VCaP (cell line): ENCODE results near the gene ITPR1.

Source experiments
- H3K27ac ChIP-seq: fragments of 450-650 bp; 2 replicates; pipeline ENCODE4 v1.5.1; 2017
- TF ChIP-seq, protein P1 (sequence below): fragments of 450-650 bp; conservative IDR thresholded peaks from 2 replicates; pipeline ENCODE4 v1.5.1; 2017; ENCODE audit warnings: mild to moderate bottlenecking, moderate library complexity

Gene ITPR1

GRCh38 chr3:4601892-4602291, 108.7 kb downstream of the ITPR1 start:
- TF ChIP-seq, protein P1, sequence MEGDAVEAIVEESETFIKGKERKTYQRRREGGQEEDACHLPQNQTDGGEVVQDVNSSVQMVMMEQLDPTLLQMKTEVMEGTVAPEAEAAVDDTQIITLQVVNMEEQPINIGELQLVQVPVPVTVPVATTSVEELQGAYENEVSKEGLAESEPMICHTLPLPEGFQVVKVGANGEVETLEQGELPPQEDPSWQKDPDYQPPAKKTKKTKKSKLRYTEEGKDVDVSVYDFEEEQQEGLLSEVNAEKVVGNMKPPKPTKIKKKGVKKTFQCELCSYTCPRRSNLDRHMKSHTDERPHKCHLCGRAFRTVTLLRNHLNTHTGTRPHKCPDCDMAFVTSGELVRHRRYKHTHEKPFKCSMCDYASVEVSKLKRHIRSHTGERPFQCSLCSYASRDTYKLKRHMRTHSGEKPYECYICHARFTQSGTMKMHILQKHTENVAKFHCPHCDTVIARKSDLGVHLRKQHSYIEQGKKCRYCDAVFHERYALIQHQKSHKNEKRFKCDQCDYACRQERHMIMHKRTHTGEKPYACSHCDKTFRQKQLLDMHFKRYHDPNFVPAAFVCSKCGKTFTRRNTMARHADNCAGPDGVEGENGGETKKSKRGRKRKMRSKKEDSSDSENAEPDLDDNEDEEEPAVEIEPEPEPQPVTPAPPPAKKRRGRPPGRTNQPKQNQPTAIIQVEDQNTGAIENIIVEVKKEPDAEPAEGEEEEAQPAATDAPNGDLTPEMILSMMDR, result no peak
- H3K27ac ChIP-seq, result no peak overlapping the region

DNA sequence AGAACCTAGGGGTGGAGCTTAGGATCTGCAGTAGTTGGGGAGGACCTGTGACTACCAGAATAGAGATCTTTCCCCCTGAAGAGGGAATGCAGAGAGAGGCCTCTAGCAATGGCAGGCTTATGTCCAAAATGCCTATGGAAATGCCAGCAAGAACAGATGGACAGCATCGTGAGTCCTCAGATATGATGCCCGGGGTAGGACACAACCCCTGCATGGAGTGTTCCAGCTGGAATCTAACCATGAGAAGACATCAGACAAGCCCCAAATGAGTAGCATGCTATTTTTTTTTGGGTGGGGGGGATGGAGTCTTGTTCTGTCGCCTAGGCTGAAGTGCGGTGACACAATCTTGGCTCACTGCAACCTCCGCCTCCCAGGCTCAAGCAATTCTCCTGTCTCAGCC, 111.5 kb downstream of the ITPR1 start:
- TF ChIP-seq, protein P1, result no peak
- H3K27ac ChIP-seq, result no peak overlapping the region

- TF ChIP-seq, protein P1, result no peak
- no peak overlapping the region for H3K27ac ChIP-seq
Measured at GRCh38 chr3:4606911-4607310, 113.8 kb downstream of the ITPR1 start.

GRCh38 chr3:4613366-4613765, 120.2 kb downstream of the ITPR1 start:
- no peak overlapping the region for H3K27ac ChIP-seq
- TF ChIP-seq, protein P1, result no peak

- TF ChIP-seq, protein P1, result no peak
- no peak overlapping the region for H3K27ac ChIP-seq
Measured at GRCh38 chr3:4614070-4614469, 120.9 kb downstream of the ITPR1 start.

DNA sequence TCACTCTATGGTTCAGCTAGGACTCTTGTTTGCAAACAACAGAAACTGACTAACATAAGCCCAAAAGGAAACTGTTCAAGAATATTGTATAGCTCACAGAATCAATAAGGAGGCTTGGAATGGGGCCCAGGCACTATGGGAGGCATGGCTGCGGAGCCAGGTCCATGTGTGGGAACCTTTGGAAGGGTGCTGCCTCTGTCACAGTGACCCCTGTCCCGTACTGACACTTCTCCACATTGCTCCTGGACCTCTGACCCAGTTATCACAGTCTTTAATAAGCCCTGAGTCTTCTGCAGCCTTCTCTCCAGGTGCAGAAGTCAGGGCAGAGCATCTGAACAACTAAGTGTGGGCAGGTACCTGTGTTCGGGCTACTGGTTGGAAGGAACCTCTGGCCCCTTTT, 121.8 kb downstream of the ITPR1 start:
- TF ChIP-seq, protein P1, result no peak
- no peak overlapping the region for H3K27ac ChIP-seq

DNA sequence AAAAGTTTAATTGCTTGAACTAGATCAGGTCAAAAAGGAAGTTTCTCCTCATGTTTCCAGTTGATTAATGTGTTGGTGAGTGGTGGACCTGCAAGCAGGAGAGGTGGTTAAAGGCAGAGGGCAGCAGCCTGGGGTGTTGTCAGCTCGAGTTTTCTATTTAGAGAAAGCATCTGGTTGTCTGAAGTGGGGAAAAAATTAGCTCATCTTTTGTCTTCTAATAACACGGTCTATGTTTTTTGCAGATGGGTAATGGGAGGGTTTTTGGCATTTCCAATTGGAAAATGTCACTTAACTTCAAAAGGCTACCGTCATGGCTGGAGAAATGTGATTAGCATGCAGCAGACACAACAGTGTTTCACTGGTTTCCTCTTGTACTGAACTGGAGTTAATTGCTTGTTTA, 122.6 kb downstream of the ITPR1 start:
- TF ChIP-seq, protein P1, result no peak
- H3K27ac ChIP-seq, result no peak overlapping the region
